ENCODE measurements around the gene CREB5.

GRCh38 chr7:28472332-28472731, 60.0 kb downstream of the CREB5 start:
- TF ChIP-seq GATA2 (IDR thresholded peaks at IDR 0.05; ENCODE audit: low read depth, low read length) (no peak), GATA3 (IDR thresholded peaks at IDR 0.05; ENCODE audit: low read depth, low read length) (no peak)

Measured in SH-SY5Y (cell line).